Measurements from ENCODE around the gene ORC3.
A peak's percentile ranks its signal among the peaks of the same experiment; 100 is the strongest.
"Not testable (repeated sequence)": the region's sequence is repeated elsewhere in the genome, so short reads cannot be mapped to it uniquely, and the experiment has no call there.

The ORC3 gene

DNA sequence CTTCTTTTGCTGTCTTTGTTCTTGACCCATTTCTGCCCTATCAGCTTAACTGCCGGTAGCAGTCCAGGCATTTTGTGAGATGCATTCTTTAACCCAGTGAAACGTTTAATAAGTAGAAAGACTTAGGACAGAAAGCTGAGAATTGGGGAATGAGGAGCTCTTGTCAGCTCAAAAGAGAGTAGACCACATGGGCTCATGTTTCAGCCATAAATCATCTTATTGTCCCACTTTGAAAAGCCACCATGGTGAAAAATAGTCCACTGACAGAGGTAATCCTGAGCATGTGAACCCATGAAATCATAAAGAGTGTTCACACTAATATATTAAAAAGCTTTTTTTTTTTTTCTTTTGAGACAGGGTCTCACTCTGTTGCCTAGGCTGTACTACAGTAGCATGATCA lies 16.3 kb downstream of the ORC3 start:
- no peak for DNase-seq

DNA sequence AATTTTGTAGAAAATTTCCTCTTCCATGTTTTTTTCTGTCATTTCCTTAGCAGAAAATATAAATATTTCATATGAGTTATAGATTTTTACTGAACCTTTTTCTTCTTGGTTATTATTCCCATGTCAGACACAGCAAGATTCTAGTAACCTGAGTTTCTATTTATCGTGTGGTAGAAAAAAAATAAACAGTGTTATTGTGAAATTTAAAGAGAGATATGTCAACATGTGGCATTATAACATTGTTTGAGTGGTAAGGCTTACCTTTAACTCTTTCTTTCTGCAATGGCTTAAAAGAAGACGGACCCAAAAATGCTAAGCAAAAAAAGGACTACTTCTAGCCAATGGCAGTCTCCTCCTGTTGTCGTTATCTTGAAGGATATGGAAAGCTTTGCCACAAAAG lies 18.9 kb downstream of the ORC3 start:
- DNase-seq: no peak

DNA sequence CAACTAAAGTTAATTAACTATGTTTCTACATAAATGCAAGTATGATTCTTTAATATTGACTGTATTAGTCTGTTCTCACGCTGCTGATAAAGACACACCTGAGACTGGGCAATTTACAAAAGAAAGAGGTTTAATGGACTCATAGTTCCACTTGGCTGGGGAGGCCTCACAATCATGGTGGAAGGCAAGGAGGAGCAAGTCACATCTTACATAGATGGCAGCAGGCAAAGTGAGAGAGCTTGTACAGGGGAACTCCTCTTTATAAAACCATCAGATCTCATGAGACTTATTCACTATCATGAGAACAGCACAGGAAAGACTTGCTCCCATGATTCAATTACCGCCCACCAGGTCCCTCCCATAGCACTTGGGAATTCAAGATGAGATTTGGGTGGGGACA lies 23.1 kb downstream of the ORC3 start:
- not testable (repeated sequence) for DNase-seq

DNA sequence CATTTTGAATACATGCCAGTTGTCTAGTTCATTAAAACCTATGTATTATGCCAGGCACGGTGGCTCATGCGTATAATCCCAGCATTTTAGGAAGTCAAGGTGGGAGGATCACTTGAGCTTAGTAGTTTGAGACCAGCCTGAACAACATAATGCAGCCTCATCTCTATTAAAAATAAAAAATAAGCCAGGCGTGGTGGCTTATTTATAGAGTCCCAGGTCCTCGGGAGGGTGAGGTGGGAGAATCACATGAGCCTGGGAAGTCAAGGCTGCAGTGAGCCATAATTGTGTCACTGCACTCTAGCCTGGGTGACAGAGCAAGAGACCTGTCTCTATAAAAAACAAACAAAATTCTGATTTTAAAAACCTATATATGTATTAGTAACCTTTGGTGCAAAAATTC lies 27.5 kb downstream of the ORC3 start:
- DNase-seq: no peak

DNA sequence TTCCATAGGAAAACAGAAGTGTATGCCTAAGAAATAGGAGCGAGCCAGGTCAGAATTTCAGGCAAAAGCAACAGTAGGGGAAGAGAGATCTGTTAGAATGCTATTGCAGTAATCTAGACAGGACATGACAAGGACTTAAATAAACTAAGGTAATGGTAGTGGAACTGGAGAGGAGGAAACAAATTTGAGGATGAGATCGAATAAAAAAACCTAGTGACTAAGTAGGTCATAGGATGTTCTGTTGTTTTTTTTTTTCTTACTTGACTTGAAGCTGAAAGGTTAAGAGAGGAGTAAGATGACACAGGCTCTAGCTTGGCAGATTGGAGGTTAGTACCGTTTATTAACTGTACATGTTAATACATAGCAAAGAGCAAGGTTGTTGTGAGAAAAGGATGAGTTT lies 28.6 kb downstream of the ORC3 start:
- no peak for DNase-seq

DNA sequence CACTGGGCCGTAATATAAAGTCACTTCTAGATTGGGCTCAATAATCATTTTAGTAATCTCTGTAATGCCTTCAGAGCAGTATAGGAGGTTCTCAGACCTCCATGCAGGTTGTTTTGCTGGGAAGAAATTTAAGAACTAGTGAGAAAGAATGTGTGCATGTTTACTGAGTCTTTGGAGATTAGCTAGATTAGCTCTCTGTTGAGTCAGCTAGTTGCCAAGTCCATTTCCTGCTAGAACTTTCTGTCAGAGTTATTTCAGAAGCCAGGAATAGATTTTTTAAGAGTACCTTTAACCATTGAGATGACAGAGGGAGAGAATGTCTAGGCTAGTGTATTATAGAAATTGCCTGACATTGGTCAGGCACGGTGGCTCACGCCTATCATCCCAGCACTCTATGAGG lies 33.3 kb downstream of the ORC3 start:
- no peak for DNase-seq

DNA sequence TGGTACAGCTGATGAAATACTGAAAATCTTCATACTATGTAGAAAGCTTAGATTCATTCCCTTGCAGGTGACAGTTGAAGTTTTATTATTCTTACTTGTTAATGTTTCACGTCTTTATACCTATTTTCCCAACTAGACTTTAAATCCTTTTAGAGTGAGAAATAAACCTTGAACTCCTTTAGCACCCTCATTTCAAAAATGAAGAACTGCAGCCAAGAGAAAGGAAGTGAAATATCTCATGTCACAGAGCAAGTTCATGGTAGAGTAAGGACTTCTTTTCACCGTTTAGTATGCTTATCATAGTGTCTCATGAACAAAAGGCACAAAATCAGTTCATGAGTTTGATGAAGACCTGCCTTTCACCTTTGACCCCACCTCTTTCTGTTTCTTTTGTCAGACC lies 38.5 kb downstream of the ORC3 start:
- no peak for DNase-seq

DNA sequence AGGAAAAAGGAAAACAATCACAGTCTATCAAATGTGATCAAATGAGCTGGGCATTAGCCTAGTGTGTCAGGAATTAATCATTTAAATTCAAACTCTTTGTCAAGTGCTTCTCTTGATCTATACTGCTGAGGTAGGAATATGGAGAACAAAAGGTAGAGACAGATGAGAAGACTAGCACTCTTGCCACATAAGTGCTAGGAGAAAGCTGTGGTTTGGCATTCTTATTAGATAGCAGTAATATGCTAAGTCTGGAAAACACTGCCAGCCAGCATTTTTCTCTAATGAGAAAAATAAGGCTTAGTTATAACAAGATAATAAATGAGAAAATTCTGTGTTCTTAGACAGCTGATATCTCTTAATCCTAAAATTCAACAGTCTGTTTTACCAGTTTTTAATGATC lies 38.9 kb downstream of the ORC3 start:
- no peak for DNase-seq

DNA sequence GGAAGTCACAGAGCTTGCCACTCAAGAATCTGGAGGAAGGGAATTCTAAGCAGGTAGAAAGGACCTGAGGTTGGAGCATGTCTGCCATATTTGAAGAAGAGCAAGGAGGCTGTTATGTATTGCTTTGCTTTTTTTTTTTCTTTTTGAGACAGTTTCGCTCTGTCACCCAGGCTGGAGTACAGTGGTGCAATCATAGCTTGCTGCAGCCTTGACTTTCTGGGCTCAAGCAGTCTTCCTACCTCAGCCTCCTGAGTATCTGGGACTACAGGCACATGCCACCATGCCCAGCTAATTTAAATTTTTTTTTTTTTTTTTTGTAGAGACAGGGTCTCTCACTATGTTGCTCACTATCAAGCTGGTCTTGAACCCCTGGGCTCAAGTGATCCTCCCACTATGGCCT lies 40.8 kb downstream of the ORC3 start:
- no peak for DNase-seq

DNA sequence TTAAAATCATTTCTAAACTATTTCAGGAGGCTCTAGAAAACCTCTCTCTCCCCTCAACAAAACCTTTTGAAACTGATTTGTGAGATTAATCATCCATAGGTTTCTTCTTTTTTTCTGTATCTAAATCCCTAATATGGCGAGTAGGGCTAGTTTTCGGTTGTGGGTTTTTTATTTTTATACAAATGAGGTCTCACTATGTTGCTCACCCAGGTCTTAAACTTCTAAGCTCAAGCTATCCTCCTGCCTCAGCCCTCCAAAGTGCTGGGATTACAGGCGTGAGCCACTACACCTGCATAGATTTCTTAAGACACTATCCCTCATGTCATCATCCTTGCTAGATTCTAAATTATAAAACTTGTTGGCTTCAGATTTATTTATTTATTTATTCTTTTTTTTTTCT lies 43.9 kb downstream of the ORC3 start:
- no peak for DNase-seq

DNA sequence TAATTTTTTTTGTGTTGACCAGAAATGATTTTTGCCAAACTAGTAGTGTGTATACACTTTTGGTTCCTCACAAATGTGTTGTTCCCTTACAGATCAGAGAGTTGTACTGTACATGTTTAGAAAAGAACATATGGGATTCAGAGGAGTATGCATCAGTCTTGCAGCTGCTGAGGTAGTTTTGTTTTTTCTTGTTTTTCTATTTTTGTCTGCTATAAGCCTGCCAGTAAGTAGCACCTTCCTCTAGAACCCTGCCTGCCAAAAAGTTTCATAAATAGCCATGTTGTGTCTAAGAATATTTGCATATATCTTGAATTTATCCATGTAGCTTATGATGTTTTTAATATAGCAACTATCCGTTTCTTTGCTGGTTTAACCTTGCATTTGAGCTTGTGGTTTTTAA lies 46.4 kb downstream of the ORC3 start:
- DNase-seq: peak in 1 of 2 donors; percentile 21

DNA sequence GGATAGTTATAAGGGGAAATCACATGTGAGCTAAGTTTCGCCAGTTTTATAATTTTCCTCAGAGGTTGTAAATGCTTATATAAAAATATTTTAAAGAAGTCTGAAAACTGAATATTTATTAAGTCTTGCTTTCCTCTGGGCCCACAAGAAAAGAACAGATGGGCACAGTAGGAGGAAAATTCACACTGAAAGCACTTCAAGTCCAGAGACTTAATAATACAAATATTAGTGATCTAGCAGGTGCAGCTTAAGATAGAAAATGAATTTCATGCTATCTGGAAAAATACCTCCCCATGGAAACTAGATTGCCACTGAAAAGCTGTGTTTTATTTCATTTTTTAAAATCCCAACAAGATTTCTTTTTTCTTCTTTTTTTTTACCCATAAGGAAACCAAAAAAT lies 47.2 kb downstream of the ORC3 start:
- DNase-seq: no peak

DNA sequence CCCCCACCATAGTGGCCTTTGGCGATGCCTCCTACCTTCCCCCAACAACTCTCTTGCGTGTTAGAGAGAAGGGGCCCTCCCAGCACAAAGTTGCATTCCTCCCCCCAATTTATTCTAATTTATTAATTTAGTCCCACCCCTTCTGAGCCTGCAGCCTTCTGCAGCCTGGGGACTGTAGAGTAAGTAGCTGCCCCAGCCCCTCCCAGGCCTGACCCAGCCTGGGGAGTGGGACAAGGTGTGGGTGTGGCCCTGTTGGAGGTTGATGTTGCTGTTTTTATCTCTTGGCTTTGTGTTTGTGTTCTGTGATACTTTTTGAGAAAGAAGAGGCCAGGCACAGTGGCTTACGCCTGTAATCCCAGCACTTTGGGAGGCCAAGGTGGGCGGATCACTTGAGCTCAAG lies 49.4 kb downstream of the ORC3 start:
- DNase-seq: no peak

DNA sequence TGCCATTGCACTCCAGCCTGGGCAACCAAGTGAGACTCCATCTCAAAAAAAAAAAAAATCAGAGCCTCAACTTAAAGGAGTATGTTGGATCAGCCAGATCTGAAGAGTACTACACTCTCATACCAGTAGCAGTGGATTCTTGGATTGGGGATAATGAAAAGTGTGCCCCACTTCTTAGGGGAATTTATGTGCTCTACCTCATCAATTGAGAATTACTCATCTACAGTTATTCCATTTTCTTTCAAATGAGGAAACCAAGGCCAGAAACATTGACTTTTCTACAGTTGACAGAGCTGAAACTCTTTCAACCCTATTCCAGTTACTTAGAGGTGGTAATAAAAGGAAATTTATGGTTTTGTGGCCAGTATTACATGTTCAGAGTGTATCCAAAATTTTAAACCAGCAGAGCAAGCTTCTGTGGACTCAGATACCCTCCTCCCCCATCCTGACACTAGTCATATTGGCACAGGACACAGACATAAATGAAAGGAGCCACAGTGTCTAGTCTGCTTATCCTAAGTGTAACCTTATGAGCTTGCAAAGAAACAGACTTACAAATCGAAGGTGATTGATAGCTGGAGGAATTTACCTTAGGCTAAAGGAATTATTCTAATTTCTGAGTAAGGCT lies 51.2 kb downstream of the ORC3 start:
- DNase-seq: no peak

DNA sequence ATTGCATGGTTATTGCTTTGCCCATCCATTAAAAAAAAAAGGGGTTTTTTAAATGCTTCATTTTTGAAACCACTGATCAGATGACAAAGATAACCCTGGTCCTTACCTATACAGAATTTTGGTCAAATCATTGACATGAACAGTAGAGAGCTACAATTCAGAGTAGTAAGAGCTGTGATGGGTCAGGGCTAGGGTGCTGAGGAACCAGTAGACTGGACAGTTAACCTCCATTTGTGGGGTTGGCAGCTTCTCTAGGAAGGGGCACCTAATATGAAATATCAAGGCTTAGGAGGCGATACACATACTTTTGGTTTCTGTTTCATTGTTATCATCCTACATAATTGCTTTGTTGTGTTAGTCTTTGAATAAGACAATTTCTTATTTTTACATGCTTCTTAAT lies 55.1 kb downstream of the ORC3 start:
- no peak for DNase-seq

DNA sequence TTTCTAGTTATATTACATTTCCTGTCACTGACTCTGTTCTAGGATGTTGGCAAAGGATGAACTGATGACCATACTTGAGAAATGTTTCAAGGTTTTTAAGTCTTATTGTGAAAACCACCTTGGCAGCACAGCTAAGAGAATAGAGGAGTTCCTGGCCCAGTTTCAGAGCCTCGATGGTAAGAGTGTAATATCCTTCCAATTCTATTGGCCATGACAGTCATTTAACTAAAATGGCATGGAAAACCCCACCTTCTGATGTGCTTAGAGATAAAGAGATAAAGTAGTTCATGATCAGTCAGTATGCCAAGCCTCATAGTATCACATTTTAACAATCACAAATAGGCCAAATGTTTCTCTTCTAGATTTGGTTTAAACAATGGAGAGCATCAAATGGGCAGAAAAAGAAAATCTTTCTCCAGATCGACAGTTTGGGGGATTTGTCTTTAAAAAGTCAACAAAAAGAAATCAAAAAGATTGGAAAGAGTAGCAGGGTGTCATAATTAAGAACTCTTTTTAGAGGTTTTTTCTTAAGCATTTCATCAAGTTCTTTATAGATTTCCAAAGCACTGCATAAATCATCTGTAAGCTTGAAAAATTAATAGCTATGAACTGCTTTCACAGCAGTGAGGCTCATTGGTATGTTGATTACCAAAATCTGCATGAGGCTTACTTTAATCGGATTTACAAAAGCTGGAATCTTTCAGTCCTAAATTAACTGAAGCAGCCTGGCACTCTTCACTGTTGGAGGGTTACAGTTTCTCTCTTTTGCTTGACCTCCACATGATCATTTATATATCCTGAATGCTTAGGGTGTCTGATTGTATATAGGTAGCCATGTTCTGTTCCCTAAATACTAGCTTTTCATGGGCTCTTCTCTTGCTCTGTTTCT lies 63.4 kb downstream of the ORC3 start:
- DNase-seq: no peak

DNA sequence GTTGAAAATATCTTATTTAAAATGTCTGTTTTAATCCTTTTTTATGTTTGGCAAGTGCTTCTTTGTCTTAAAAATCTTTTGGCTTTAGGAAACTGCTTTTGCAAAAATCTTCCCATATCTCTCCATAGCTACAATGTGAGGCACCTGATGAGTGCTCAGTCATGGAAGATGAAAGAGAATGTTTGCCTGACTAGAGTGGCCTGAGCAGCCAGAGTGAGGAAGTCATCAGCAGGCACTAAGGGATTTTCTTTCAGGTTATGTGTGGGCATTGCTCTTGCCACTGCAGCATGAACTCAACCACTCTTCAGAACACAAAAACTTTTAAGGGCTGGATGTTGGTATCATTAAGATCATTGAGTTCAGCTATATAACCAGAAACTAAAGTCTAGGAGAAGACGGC lies 64.2 kb downstream of the ORC3 start:
- no peak for DNase-seq

DNA sequence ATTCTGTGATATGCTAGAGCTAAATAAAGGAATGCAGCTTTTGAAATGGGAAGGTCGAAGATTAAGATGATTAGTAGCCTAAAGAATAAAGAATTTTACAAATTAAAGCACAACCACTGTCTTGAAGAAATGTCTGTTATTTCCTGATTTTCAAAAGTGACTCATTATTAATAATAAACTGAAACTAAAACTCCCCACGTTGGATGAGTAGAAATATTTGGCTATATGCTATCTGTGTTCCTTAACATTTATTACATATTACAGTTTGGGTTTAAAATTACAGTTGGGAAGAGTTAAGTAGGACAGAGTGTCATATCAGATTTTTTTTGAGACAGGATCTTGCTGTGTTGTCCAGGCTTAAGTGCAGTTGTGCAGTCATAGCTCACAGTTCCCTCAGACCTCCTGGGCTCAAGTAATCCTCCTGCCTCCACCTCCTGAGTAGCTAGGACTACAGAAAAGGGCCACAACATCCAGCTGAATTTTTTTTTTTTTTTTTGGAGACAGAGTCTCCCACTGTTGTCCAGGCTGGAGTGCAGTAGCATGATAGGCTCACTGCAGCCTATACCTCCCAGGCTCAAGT lies 65.0 kb downstream of the ORC3 start:
- DNase-seq: no peak

DNA sequence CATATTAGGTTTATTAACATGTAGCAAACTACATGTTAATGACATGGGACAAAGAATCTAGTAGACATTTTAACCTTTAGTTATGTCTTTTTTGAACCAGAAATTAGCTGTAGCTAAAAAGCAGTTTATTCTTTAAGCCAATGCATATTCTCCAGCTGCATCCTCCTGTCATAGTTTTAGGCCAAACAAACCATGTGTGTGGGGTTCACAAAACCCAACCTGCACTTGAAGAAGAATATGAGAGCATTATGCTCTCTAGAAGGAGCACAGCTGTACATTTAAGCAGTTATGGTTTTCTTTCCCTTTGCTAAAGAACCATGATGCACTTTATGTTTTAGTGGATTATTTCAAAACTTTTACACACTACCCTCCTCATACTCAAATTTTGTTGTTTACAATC lies 65.9 kb downstream of the ORC3 start:
- DNase-seq: no peak

DNA sequence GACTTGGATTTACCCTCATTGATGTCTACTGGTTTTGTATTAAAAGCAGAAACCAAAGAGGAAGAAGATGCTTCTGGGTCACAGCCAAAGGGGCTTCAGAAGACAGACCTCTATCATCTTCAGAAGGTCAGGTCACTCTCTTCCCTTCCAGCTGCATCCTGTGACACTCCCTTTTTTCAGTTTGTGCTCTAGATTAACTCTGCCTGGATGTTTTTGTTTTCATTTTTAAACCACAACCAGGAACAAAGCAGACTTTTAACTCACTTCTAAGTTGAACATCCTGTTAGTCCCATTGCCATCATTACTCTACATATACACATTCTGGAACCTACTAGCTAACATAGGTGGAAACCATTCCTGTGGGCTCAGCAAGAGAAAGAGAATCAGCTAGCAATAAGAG lies 66.9 kb downstream of the ORC3 start:
- no peak for DNase-seq

DNA sequence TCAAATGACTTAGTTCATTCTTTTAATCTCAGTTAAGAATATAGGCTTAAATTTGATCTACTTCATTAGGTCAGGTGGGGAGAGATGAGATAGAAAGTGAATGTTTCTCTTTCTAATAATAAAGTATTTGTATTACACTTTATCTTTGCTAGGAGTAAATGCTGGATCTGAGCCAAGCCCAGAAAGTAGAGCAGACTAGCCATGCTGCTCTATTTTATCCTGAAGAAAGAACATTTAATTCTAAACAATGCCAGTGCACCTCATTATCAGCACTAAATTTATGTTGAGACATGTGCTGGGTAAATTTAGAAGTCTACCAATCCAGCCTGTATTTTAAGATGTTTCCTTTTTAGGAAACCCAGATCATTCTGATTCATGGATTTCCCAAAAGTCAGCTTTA lies 68.6 kb downstream of the ORC3 start:
- no peak for DNase-seq

DNA sequence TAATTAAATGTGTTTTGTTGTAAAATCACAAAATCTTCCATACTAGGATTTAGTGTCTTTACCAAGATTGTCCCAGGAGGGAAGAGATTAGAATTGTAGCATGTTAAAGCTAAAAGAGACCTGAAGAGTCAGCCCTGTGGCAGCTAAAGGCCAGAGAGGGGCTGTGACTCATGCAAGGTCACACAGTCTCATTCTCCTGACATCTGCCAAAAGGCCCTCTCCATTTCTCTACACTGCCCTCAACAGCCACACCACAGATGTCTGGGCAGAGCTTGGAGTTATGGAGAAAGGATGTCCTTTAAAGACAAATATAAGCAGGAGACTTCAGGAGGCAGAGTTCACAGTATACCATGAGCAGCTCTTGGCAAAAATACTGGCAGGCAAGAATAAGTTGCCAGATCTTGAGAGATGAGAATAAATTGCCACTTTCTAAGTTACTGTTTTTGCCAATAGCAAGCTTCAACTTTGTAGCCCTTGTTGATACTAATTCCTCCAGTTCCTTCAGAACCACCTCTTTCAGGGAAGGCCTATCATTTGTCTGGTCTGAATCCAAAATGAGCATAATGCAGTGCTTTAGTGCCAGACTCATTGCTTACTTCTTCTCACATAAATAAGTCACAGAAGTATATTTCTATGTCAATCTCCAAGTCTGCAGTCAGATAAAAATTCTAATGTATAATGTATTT lies 70.4 kb downstream of the ORC3 start:
- no peak for DNase-seq

DNA sequence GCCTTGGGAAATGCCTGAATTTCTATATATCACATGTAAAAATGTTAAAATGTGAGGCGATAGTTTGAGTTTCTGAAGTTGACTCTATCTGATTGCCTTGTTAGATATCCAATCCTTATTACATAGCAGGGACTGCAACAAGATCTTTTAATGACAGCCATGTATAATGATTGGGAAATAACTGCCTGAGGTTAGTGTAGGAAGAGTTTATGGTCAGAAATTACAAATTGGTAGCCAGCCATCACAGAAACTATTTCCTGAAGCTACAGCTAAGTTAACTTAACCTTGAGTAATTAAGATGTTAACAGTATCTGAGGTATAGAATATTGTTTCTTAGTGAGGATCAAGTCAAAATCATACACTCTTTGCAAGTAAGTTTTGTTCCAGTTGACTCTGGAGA lies 71.1 kb downstream of the ORC3 start:
- no peak for DNase-seq

DNA sequence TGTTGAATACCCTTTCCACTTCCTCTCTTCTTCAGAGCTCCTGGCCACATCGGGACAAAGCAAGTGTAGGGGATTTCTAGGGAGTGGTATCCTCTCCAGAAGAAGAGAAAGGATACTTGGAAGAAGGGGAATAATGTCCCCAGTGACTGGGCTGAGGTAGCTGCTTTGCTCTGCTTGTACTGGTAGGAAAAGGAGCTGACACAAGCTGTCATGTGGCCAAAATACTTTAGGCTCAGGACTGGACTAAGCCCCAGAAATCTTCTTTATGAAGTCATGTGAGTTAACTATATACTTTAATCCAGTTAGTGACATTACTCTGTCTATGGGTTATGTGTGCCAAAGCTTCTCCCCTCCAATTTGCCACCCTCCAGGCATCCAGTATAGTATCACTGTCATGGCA lies 71.6 kb downstream of the ORC3 start:
- no peak for DNase-seq

Data from hippocampal formation (tissue), 2 donors.